HT-29 (cell line): ENCODE results near the gene DRAM2. TPM values are rescaled to one million over a fixed set of nuclear protein-coding genes. Genes with fewer than 3 reads are reported as not detected.
"Not testable (repeated sequence)": the region's sequence is repeated elsewhere in the genome, so short reads cannot be mapped to it uniquely, and the experiment has no call there.

Experiments used
- DNase-seq: peaks from one replicate; pipeline ENCODE4 v3.0.0-alpha.2; 2015; ENCODE audit warnings: low spot score
- small RNA-seq: library from RNA; depleted of rRNA; stranded (forward); fragments of <200 nt; gene quantifications from one replicate; pipeline ENCODE3, GENCODE V24; 2014
- total RNA-seq: library from RNA; depleted of rRNA; stranded (reverse); fragments of >200 nt; shearing (Covaris generic); gene quantifications from 2 replicates; pipeline ENCODE4 v1.2.3, GENCODE V29; 2014; rRNA removed

Gene DRAM2
- total RNA-seq, 1 experiment from 2014 or later = 35.6 TPM

DNA sequence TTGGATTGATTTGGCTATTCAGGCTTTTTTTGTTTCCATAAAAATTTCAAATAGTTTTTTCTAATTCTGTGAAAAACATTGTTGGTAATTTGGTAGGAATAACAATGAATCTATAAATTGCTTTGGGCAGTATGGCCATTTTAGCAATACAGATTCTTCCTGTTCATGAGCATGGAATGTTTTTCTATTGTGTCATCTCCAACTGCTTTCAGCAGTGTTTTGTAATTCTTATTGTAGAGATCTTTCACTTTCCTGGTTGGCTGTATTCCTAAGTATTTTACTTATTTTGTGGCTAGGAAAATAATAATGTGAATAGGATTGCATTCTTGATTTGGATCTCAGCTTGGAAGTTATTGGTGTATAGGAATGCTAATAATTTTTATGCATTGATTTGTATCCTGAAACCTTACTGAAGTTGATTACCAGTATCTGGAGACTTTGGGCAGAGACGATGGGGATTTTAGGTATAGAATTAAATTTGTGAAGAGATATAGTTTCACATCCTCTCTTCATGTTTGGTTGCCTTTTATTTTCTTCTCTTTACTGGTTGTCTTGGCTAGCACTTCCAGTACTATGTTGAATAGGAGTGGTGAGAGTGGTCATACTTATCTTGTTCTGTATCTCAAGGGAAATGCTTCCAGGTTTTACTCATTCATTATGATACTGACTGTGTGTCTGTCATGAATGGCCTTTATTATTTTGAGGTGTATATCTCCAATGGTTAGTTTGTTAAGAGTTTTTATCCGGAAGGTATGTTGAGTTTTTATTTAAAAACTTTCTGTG lies 57.3 kb downstream of the DRAM2 start:
- no peak for DNase-seq

GRCh38 chr1:111079329-111079728 lies 60.6 kb downstream of the DRAM2 start:
- not testable (repeated sequence) for DNase-seq

GRCh38 chr1:111077312-111077711 lies 62.6 kb downstream of the DRAM2 start:
- DNase-seq = not testable (repeated sequence)

Small RNA genes lying within 50 kb of the gene (small RNA-seq; reads per million reads assigned to genes)
- gene AL355816.1 = not detected

Other genes starting within 250 kb of the DRAM2 start
- gene LRIF1, start 176.2 kb downstream of the DRAM2 start, total RNA-seq = 1.9 and 3.9 TPM in 2 replicates
- gene CEPT1, start 130 bp upstream of the DRAM2 start, total RNA-seq = 13.7 and 14.9 TPM in 2 replicates
- 81.0 and 82.1 TPM in 2 replicates for gene DENND2D, start 60.6 kb upstream of the DRAM2 start, total RNA-seq
- 0.16 TPM in 1 of 2 replicates, not detected in the other for gene CHI3L2, start 87.6 kb upstream of the DRAM2 start, total RNA-seq
- gene CHIA, start 150.8 kb upstream of the DRAM2 start, total RNA-seq = not detected in 2 replicates